SK-N-SH treated with all-trans-retinoic acid at 6 μM for 48 hours (cell line): ENCODE results near the gene P2RX3.

Experiments used
- ATAC-seq: fragments of 200-7000 bp; cut with Tn5 transposase; 3 replicates; pipeline ENCODE4 v1.9.1; 2020; ENCODE audit warnings: mild to moderate bottlenecking, moderate library complexity
- ARNTL ChIP-seq: fragments of 450-650 bp; formaldehyde crosslinking; IDR thresholded peaks from 2 replicates; pipeline ENCODE4 v1.5.0; 2020; ENCODE audit warnings: low read depth, mild to moderate bottlenecking, moderate library complexity, borderline replicate concordance
- BACH2 ChIP-seq: fragments of 250-450 bp; sonication (Bioruptor Pico); IDR thresholded peaks from 2 replicates; pipeline ENCODE4 v1.9.0; 2021; ENCODE audit warnings: mild to moderate bottlenecking, borderline replicate concordance
- CSDC2 ChIP-seq: fragments of 250-450 bp; sonication (Bioruptor Pico); IDR thresholded peaks from 2 replicates; pipeline ENCODE4 v1.5.0; 2020; ENCODE audit warnings: mild to moderate bottlenecking, moderate library complexity
- CSRNP3 ChIP-seq: fragments of 250-450 bp; sonication (Bioruptor Pico); IDR thresholded peaks from 2 replicates; pipeline ENCODE4 v1.5.1; 2021; ENCODE audit warnings: mild to moderate bottlenecking, moderate library complexity
- ESRRG ChIP-seq: fragments of 250-450 bp; sonication (Bioruptor Pico); IDR thresholded peaks from 2 replicates; pipeline ENCODE4 v1.6.1; 2021; ENCODE audit warnings: mild to moderate bottlenecking
- GLIS3 ChIP-seq: fragments of 250-450 bp; sonication (Bioruptor Pico); IDR thresholded peaks from 2 replicates; pipeline ENCODE4 v1.5.0; 2020; ENCODE audit warnings: mild to moderate bottlenecking, moderate library complexity
- ISL1 ChIP-seq: fragments of 250-450 bp; sonication (Bioruptor Pico); IDR thresholded peaks from 2 replicates; pipeline ENCODE4 v2.1.2; 2022; ENCODE audit warnings: mild to moderate bottlenecking, moderate library complexity
- PATZ1 ChIP-seq: fragments of 250-450 bp; sonication (Bioruptor Pico); IDR thresholded peaks from 2 replicates; pipeline ENCODE4 v1.8.0; 2020; ENCODE audit warnings: mild to moderate bottlenecking, moderate library complexity, borderline replicate concordance
- PPARA ChIP-seq: fragments of 250-450 bp; sonication (Bioruptor Pico); IDR thresholded peaks from 2 replicates; pipeline ENCODE4 v1.5.0; 2020; ENCODE audit warnings: mild to moderate bottlenecking, borderline replicate concordance
- RARB ChIP-seq: fragments of 250-450 bp; sonication (Bioruptor Pico); IDR thresholded peaks from 2 replicates; pipeline ENCODE4 v1.8.0; 2021; ENCODE audit warnings: mild to moderate bottlenecking, moderate library complexity
- SNAI2 ChIP-seq: fragments of 250-450 bp; sonication (Bioruptor Pico); IDR thresholded peaks from 2 replicates; pipeline ENCODE4 v1.5.0; 2020; ENCODE audit warnings: mild to moderate bottlenecking, moderate library complexity
- TOX ChIP-seq: fragments of 250-450 bp; sonication (Bioruptor Pico); IDR thresholded peaks from 2 replicates; pipeline ENCODE4 v1.8.0; 2021; ENCODE audit warnings: mild to moderate bottlenecking, moderate library complexity, borderline replicate concordance
- TSHZ2 ChIP-seq: fragments of 250-450 bp; sonication (Bioruptor Pico); IDR thresholded peaks from 2 replicates; pipeline ENCODE4 v1.5.0; 2020; ENCODE audit warnings: mild to moderate bottlenecking, moderate library complexity
- ZFP3 ChIP-seq: fragments of 250-450 bp; sonication (Bioruptor Pico); IDR thresholded peaks from 2 replicates; pipeline ENCODE4 v1.5.0; 2020; ENCODE audit warnings: mild to moderate bottlenecking, moderate library complexity
- ZFP30 ChIP-seq: fragments of 450-650 bp; formaldehyde crosslinking; IDR thresholded peaks from 2 replicates; pipeline ENCODE4 v1.5.0; 2022; ENCODE audit warnings: mild to moderate bottlenecking, moderate library complexity
- ZNF565 ChIP-seq: fragments of 450-650 bp; formaldehyde crosslinking; conservative IDR thresholded peaks from 2 replicates; pipeline ENCODE4 v1.5.0; 2020; ENCODE audit warnings: low read depth, mild to moderate bottlenecking, moderate library complexity
- ZNF70 ChIP-seq: fragments of 450-650 bp; formaldehyde crosslinking; IDR thresholded peaks from 2 replicates; pipeline ENCODE4 v1.5.0; 2020; ENCODE audit warnings: mild to moderate bottlenecking, moderate library complexity
- ZNF8 ChIP-seq: fragments of 450-650 bp; formaldehyde crosslinking; IDR thresholded peaks from 2 replicates; pipeline ENCODE4 v1.5.0; 2020; ENCODE audit warnings: mild to moderate bottlenecking, moderate library complexity

The P2RX3 gene

GRCh38 chr11:57370941-57371340 lies 32.8 kb downstream of the P2RX3 start:
- no peak for ATAC-seq
- TF ChIP-seq CSDC2 (CRISPR knock-in tag) (no peak), ZNF70 (CRISPR knock-in tag) (no peak), ARNTL (no peak), PATZ1 (CRISPR knock-in tag) (no peak), CSRNP3 (CRISPR knock-in tag) (no peak), ZFP30 (CRISPR knock-in tag) (no peak), RARB (CRISPR knock-in tag) (no peak), PPARA (CRISPR knock-in tag) (no peak), TSHZ2 (CRISPR knock-in tag) (no peak), ISL1 (CRISPR knock-in tag) (no peak)

- no peak for TF ChIP-seq BACH2 (CRISPR knock-in tag)
- no peak for TF ChIP-seq CSRNP3 (CRISPR knock-in tag)
- no peak for TF ChIP-seq ZFP30 (CRISPR knock-in tag)
- no peak for TF ChIP-seq TOX (CRISPR knock-in tag)
- no peak for TF ChIP-seq TSHZ2 (CRISPR knock-in tag)
- ATAC-seq = no peak
These were observed 35.0 kb downstream of the P2RX3 start for GRCh38 chr11:57373146-57373545.

- TF ChIP-seq RARB (CRISPR knock-in tag) (no peak), ZNF70 (CRISPR knock-in tag) (no peak), ZNF565 (CRISPR knock-in tag) (no peak), ARNTL (no peak), ZNF8 (CRISPR knock-in tag) (no peak), GLIS3 (CRISPR knock-in tag) (no peak)
- no peak for ATAC-seq
These were observed 36.8 kb downstream of the P2RX3 start for GRCh38 chr11:57374966-57375365.

GRCh38 chr11:57375490-57375889 lies 37.3 kb downstream of the P2RX3 start:
- TF ChIP-seq ZFP30 (CRISPR knock-in tag) (no peak), PPARA (CRISPR knock-in tag) (no peak), BACH2 (CRISPR knock-in tag) (no peak), ESRRG (no peak), ZFP3 (CRISPR knock-in tag) (no peak), SNAI2 (CRISPR knock-in tag) (no peak), RARB (CRISPR knock-in tag) (no peak)
- no peak for ATAC-seq
